K562 treated with DMSO at 1 percent for 12 hours (cell line): Measurements from ENCODE around the gene GLE1. TPM values are rescaled to one million over a fixed set of nuclear protein-coding genes. Genes with fewer than 3 reads are reported as not detected.

Experiments
- total RNA-seq: library from RNA; unstranded; fragments of 300-600 nt; gene quantifications from 2 replicates; pipeline ENCODE4 v1.2.3, GENCODE V29; 2022; ENCODE audit not compliant: insufficient read depth

The GLE1 gene, protein sequence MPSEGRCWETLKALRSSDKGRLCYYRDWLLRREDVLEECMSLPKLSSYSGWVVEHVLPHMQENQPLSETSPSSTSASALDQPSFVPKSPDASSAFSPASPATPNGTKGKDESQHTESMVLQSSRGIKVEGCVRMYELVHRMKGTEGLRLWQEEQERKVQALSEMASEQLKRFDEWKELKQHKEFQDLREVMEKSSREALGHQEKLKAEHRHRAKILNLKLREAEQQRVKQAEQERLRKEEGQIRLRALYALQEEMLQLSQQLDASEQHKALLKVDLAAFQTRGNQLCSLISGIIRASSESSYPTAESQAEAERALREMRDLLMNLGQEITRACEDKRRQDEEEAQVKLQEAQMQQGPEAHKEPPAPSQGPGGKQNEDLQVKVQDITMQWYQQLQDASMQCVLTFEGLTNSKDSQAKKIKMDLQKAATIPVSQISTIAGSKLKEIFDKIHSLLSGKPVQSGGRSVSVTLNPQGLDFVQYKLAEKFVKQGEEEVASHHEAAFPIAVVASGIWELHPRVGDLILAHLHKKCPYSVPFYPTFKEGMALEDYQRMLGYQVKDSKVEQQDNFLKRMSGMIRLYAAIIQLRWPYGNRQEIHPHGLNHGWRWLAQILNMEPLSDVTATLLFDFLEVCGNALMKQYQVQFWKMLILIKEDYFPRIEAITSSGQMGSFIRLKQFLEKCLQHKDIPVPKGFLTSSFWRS
- 23.6 and 45.0 TPM in 2 replicates for total RNA-seq

DNA sequence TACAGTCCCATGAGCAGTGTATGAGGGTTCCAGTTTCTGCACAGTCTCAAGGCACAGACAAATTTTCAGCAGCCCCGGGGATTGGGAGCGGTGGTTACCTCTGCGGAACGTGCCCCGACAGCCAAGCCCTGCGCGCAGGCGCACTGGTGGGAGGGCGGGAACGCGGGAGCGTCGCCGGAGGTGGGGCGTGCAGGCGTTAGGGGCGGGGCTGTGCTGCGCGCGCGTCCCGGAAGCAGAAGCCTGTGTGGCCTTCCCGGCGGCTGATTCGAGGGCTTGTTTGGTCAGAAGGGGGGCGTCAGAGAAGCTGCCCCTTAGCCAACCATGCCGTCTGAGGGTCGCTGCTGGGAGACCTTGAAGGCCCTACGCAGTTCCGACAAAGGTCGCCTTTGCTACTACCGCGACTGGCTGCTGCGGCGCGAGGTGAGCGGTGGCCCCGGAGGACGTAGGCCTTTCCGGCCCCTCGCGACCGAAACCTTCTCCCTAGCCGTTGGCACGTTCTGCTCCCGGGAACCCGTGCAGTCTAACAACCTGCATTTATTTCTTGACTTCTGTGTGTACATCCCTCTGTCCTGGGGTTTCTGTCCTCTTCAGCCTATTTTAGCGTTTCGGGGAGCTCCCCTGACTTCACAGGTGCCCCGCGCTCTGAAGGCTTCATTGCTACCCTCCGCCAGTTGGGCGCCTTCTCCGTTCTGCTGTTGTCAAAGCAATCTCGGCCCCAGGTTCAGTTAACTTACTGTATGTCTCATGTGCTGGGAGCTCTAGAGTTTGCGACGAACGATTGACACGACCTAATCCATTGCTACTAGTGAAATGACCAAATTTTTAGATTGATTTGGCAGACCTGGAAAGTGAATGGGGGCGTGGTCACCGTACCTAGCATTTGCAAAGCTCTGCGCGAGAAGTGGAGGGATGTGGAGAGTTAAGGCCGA lies at the start of gene GLE1:
Gene GLE1, plus strand, starts transcription at position 235 of the 929 bp plus-strand sequence. Its CDS starts 87 bp downstream, at position 322.

GRCh38 chr9:128455849-128456612 lies 48.5 kb upstream of the GLE1 start, which contains the start of gene ODF2:
Gene ODF2 (plus strand): TSS chr9:128456006. CDS start chr9:128456092, 86 bp downstream.

GRCh38 chr9:128552153-128552743 lies 47.7 kb downstream of the GLE1 start, which contains the start of gene SPTAN1:
Gene SPTAN1 (plus strand): TSS chr9:128552587. CDS start chr9:128566741, 14,154 bp downstream.

Other genes with a start within 250 kb of the GLE1 start
- 63.8 and 131 TPM in 2 replicates for gene GOLGA2, start 228.7 kb upstream of the GLE1 start, total RNA-seq
- gene SWI5, start 228.4 kb upstream of the GLE1 start, total RNA-seq, result 143 and 182 TPM in 2 replicates
- gene TRUB2, start 182.3 kb upstream of the GLE1 start, total RNA-seq, result 32.1 and 33.5 TPM in 2 replicates
- 120 and 127 TPM in 2 replicates for gene COQ4, start 181.9 kb upstream of the GLE1 start, total RNA-seq
- gene SLC27A4, start 164.2 kb upstream of the GLE1 start, total RNA-seq, result 16.0 and 24.8 TPM in 2 replicates
- 44.2 and 44.6 TPM in 2 replicates for gene URM1, start 133.3 kb upstream of the GLE1 start, total RNA-seq
- 25.4 and 31.5 TPM in 2 replicates for gene CERCAM, start 83.9 kb upstream of the GLE1 start, total RNA-seq
- 23.9 and 63.3 TPM in 2 replicates for gene ODF2, start 48.7 kb upstream of the GLE1 start, total RNA-seq
- gene SPTAN1, start 47.9 kb downstream of the GLE1 start, total RNA-seq, result 32.7 and 58.2 TPM in 2 replicates
- 175 and 190 TPM in 2 replicates for gene DYNC2I2, start 152.1 kb downstream of the GLE1 start, total RNA-seq
- gene SET, start 184.5 kb downstream of the GLE1 start, total RNA-seq, result 172 and 390 TPM in 2 replicates
- gene PKN3, start 197.8 kb downstream of the GLE1 start, total RNA-seq, result 28.5 and 37.6 TPM in 2 replicates
- gene ZDHHC12, start 219.4 kb downstream of the GLE1 start, total RNA-seq, result 58.5 and 76.0 TPM in 2 replicates